H1 (cell line): ENCODE results near the gene NMRAL1. TPM values are rescaled to one million over a fixed set of nuclear protein-coding genes. Genes with fewer than 3 reads are reported as not detected.

ENCODE experiments used
- CTCF ChIA-PET: fragments of 300-600 bp; sonication (Branson Sonifier 250); formaldehyde crosslinking; loops from one replicate; lab custom pipeline; 2021; ENCODE audit not compliant: partially characterized antibody; lab: Charles Lee
- POLR2A ChIA-PET: fragments of 300-600 bp; sonication (Branson Sonifier 250); formaldehyde crosslinking; loops from one replicate; lab custom pipeline; 2021; ENCODE audit warnings: inconsistent platforms; ENCODE audit not compliant: partially characterized antibody; lab: Charles Lee
- DNase-seq, 2 experiments: peaks; one replicate each; pipeline versions ENCODE4 v3.0.0 to v3.0.0-alpha.2; 2010 to 2022; ENCODE audit warnings: low spot score in 2 of 2, low read depth in 1 of 2, mixed read lengths in 1 of 2
- FAIRE-seq: peaks from 2 replicates; lab custom pipeline; 2011; peaks lifted over from hg19 to GRCh38; lab: Jason Lieb, UNC
- H2AFZ ChIP-seq: 2 replicates; pipeline ENCODE4 v1.8.1; 2012; ENCODE audit warnings: low read length, inconsistent platforms
- H2AK5ac ChIP-seq: 2 replicates; pipeline ENCODE4 v1.6.1; 2013; ENCODE audit warnings: low read depth, low read length
- H2BK120ac ChIP-seq: replicated peaks from 2 replicates; pipeline ENCODE3; 2013; ENCODE audit warnings: low read depth, low read length, inconsistent platforms
- H2BK12ac ChIP-seq: 2 replicates; pipeline ENCODE4 v1.6.1; 2013; ENCODE audit warnings: low read depth, low read length
- H2BK15ac ChIP-seq: 2 replicates; pipeline ENCODE4 v1.6.1; 2013; ENCODE audit warnings: low read length
- H2BK20ac ChIP-seq: 2 replicates; pipeline ENCODE4 v1.6.1; 2013; ENCODE audit warnings: low read length
- H2BK5ac ChIP-seq: 2 replicates; pipeline ENCODE4 v1.6.1; 2013; ENCODE audit warnings: low read depth, low read length
- H3K14ac ChIP-seq: 2 replicates; pipeline ENCODE4 v1.6.1; 2013; ENCODE audit warnings: inconsistent platforms; ENCODE audit not compliant: insufficient read length
- H3K18ac ChIP-seq: 2 replicates; pipeline ENCODE4 v1.6.1; 2013; ENCODE audit warnings: low read length; ENCODE audit errors: extremely low read depth
- H3K23ac ChIP-seq: 2 replicates; pipeline ENCODE4 v1.6.1; 2013; ENCODE audit warnings: inconsistent platforms; ENCODE audit not compliant: insufficient read length
- H3K23me2 ChIP-seq: 2 replicates; pipeline ENCODE4 v1.6.1; 2013; ENCODE audit warnings: low read depth, low read length
- H3K27ac ChIP-seq: 2 replicates; pipeline ENCODE4 v1.6.1; 2011; ENCODE audit warnings: low read depth, low read length, inconsistent platforms
- H3K27me3 ChIP-seq, 4 experiments: replicated peaks in 1 of 4; 1 replicate in 1 of 4; 2 replicates in 3 of 4; pipeline versions ENCODE4 v1.6.1 to v1.8.1; 2011 to 2013; ENCODE audit warnings: low read length in 3 of 4, mild to moderate bottlenecking in 3 of 4, inconsistent platforms in 2 of 4, mixed read lengths in 2 of 4, moderate library complexity in 1 of 4; ENCODE audit not compliant: control insufficient read depth in 3 of 4, insufficient read depth in 3 of 4; ENCODE audit errors: extremely low read depth in 1 of 4
- H3K36me3 ChIP-seq, 4 experiments: 2 replicates each; pipeline versions ENCODE4 v1.6.1 to v1.8.1; 2011 to 2013; ENCODE audit warnings: mild to moderate bottlenecking in 4 of 4, low read length in 3 of 4, moderate library complexity in 2 of 4, control low read depth in 1 of 4, inconsistent platforms in 1 of 4; ENCODE audit not compliant: insufficient read depth in 4 of 4, control insufficient read depth in 2 of 4
- H3K4ac ChIP-seq: replicated peaks from 2 replicates; pipeline ENCODE3; 2013; ENCODE audit warnings: low read length, low read depth, mixed read lengths, inconsistent platforms; ENCODE audit not compliant: insufficient read length
- H3K4me1 ChIP-seq, 4 experiments: replicated peaks in 1 of 4; 1 replicate in 1 of 4; 2 replicates in 3 of 4; pipeline versions ENCODE4 v1.6.1 to v1.8.1; 2011 to 2013; ENCODE audit warnings: low read length in 3 of 4, inconsistent platforms in 2 of 4, mixed read lengths in 1 of 4; ENCODE audit not compliant: insufficient read depth in 4 of 4, control insufficient read depth in 3 of 4
- H3K4me2 ChIP-seq, 2 experiments: 2 replicates each; pipeline versions ENCODE4 v1.6.1 to v1.8.1; 2011 to 2013; ENCODE audit warnings: low read depth in 2 of 2, low read length in 2 of 2, control low read depth in 1 of 2, inconsistent platforms in 1 of 2, mild to moderate bottlenecking in 1 of 2; ENCODE audit not compliant: insufficient read depth in 1 of 2
- H3K4me3 ChIP-seq, 4 experiments: fragments of 200-600, 300-600 bp in 1 of 4; sonication (generic), shearing (Covaris generic), sonication (Bioruptor Twin) in 1 of 4; 2 replicates each; pipeline versions ENCODE4 v1.5.1 to v1.8.1; 2011 to 2016; ENCODE audit warnings: low read length in 4 of 4, low read depth in 3 of 4, control low read depth in 2 of 4, inconsistent platforms in 2 of 4, mild to moderate bottlenecking in 2 of 4, mixed read lengths in 1 of 4, moderate library complexity in 1 of 4; ENCODE audit not compliant: insufficient read depth in 2 of 4; ENCODE audit errors: extremely low read depth in 1 of 4
- H3K56ac ChIP-seq: replicated peaks from 2 replicates; pipeline ENCODE3; 2013; ENCODE audit warnings: low read depth, mild to moderate bottlenecking, mixed read lengths, low read length, inconsistent platforms; ENCODE audit not compliant: insufficient read length
- H3K79me1 ChIP-seq: 2 replicates; pipeline ENCODE4 v1.6.1; 2013; ENCODE audit warnings: low read depth, low read length, control low read depth
- H3K79me2 ChIP-seq, 2 experiments: 2 replicates each; pipeline versions ENCODE4 v1.6.1 to v1.8.1; 2012 to 2013; ENCODE audit warnings: low read length in 2 of 2, mild to moderate bottlenecking in 2 of 2, inconsistent platforms in 1 of 2; ENCODE audit not compliant: insufficient read depth in 2 of 2, control insufficient read depth in 1 of 2
- H3K9ac ChIP-seq, 4 experiments: replicated peaks in 1 of 4; 1 replicate in 1 of 4; 2 replicates in 3 of 4; pipeline versions ENCODE4 v1.6.1 to v1.8.1; 2011 to 2013; ENCODE audit warnings: low read depth in 3 of 4, low read length in 3 of 4, control low read depth in 2 of 4, mild to moderate bottlenecking in 2 of 4, moderate library complexity in 2 of 4, inconsistent platforms in 1 of 4; ENCODE audit errors: extremely low read depth in 1 of 4
- H3K9me3 ChIP-seq, 2 experiments: 2 replicates each; pipeline versions ENCODE4 v1.6.1 to v1.8.1; 2012 to 2013; ENCODE audit warnings: mild to moderate bottlenecking in 2 of 2, moderate library complexity in 2 of 2, control low read depth in 1 of 2, inconsistent platforms in 1 of 2, low read depth in 1 of 2, low read length in 1 of 2, mixed read lengths in 1 of 2; ENCODE audit not compliant: insufficient read depth in 2 of 2
- H4K20me1 ChIP-seq, 2 experiments: replicated peaks in 1 of 2; 2 replicates each; pipeline versions ENCODE3 to v1.8.1; 2011 to 2013; ENCODE audit warnings: inconsistent platforms in 2 of 2, low read length in 2 of 2, mild to moderate bottlenecking in 1 of 2; ENCODE audit not compliant: insufficient read depth in 2 of 2, control insufficient read depth in 1 of 2
- H4K5ac ChIP-seq: 2 replicates; pipeline ENCODE4 v1.6.1; 2013; ENCODE audit warnings: low read length, low read depth, mixed read lengths, inconsistent platforms; ENCODE audit not compliant: insufficient read length
- H4K8ac ChIP-seq: 2 replicates; pipeline ENCODE4 v1.8.0; 2013; ENCODE audit warnings: mild to moderate bottlenecking, moderate library complexity, low read length, inconsistent platforms; ENCODE audit not compliant: insufficient read depth; ENCODE audit errors: extremely low read depth
- H4K91ac ChIP-seq: replicated peaks from 2 replicates; pipeline ENCODE3; 2013; ENCODE audit warnings: low read length, mixed read lengths, inconsistent platforms; ENCODE audit not compliant: insufficient read length
- BCL11A ChIP-seq, 2 experiments: IDR thresholded peaks; one replicate each; pipeline ENCODE4 v1.6.1; 2011; ENCODE audit warnings: low read depth in 2 of 2, low read length in 2 of 2, mild to moderate bottlenecking in 2 of 2
- CEBPB ChIP-seq: IDR thresholded peaks from 2 replicates; pipeline ENCODE4 v1.6.1; 2012; ENCODE audit warnings: low read depth, low read length
- CHD1 ChIP-seq: IDR thresholded peaks from 2 replicates; pipeline ENCODE4 v1.6.1; 2012; ENCODE audit warnings: low read depth, low read length, improper control_type of control experiment
- EGR1 ChIP-seq: IDR thresholded peaks from 2 replicates; pipeline ENCODE4 v1.6.1; 2011; ENCODE audit warnings: low read depth, low read length, borderline replicate concordance
- EP300 ChIP-seq, 2 experiments: IDR thresholded peaks; 1 replicate in 1 of 2; 2 replicates in 1 of 2; pipeline ENCODE4 v1.6.1; 2011 to 2012; ENCODE audit warnings: low read depth in 2 of 2, low read length in 2 of 2, mild to moderate bottlenecking in 2 of 2, borderline replicate concordance in 1 of 2, inconsistent platforms in 1 of 2, moderate library complexity in 1 of 2
- NRF1 ChIP-seq: IDR thresholded peaks from 2 replicates; pipeline ENCODE4 v1.6.1; 2011; ENCODE audit warnings: mild to moderate bottlenecking, low read depth, low read length, improper control_type of control experiment
- POLR2AphosphoS5 ChIP-seq: IDR thresholded peaks from 2 replicates; pipeline ENCODE4 v1.6.1; 2011; ENCODE audit warnings: low read depth, low read length
- RBBP5 ChIP-seq: IDR thresholded peaks from 2 replicates; pipeline ENCODE4 v1.7.1; 2012; ENCODE audit warnings: low read depth, mild to moderate bottlenecking, inconsistent platforms, low read length, moderate library complexity, borderline replicate concordance
- TAF7 ChIP-seq: optimal IDR thresholded peaks from 2 replicates; pipeline ENCODE3; 2011; ENCODE audit warnings: low read depth, mild to moderate bottlenecking, inconsistent platforms, low read length, moderate library complexity, borderline replicate concordance
- TEAD4 ChIP-seq: IDR thresholded peaks from 2 replicates; pipeline ENCODE4 v1.6.1; 2012; ENCODE audit warnings: low read depth, low read length, inconsistent platforms, mixed read lengths
- YY1 ChIP-seq: IDR thresholded peaks from 2 replicates; pipeline ENCODE4 v1.6.1; 2011; ENCODE audit warnings: low read depth, mild to moderate bottlenecking, low read length
- ZNF274 ChIP-seq: IDR thresholded peaks from 2 replicates; pipeline ENCODE4 v1.7.0; 2012; ENCODE audit warnings: low read length, borderline replicate concordance; ENCODE audit errors: extremely low read depth
- WGBS, 2 experiments: shearing (Covaris generic) in 1 of 2; methylation state at CpG; one replicate each; pipeline versions ENCODE4 v1.1.6 to v1.1.7; 2013 to 2015; ENCODE audit warnings: low lambda C conversion rate in 2 of 2, mixed read lengths in 2 of 2, inconsistent platforms in 1 of 2, low coverage in 1 of 2, missing lambda C conversion rate in 1 of 2; ENCODE audit not compliant: insufficient replicate concordance in 2 of 2, insufficient coverage in 1 of 2, insufficient read length in 1 of 2; ENCODE audit errors: extremely low coverage in 1 of 2, missing lambda C conversion rate in 1 of 2; 5-methylcytosine and 5-hydroxymethylcytosine counted together
- polyA plus RNA-seq, 7 experiments: library from polyadenylated mRNA; depleted of rRNA in 3 of 7; stranded (reverse) in 5 of 7; unstranded in 2 of 7; fragments of >200 nt in 5 of 7; fragments of 200-250 nt in 2 of 7; gene quantifications; 1 replicate in 5 of 7; 2 replicates in 1 of 7; 4 replicates in 1 of 7; pipeline versions ENCODE4 v1.2.1 to v1.2.3, GENCODE V29; 2011 to 2013; ENCODE audit warnings: missing spikeins in 2 of 7, mixed read lengths in 2 of 7
- total RNA-seq: library from RNA; stranded (reverse); fragmentation: NEBNext Ultra II Directional; extraction: Animal tissue kit (Norgen Biotek cat#: 25700); gene quantifications from 2 replicates; pipeline ENCODE4 v1.2.1, GENCODE V29; 2021
- TF ChIP-seq, protein P1 (sequence below): IDR thresholded peaks from 2 replicates; pipeline ENCODE4 v1.6.1; 2012; ENCODE audit warnings: inconsistent platforms

NMRAL1 gene
- total and polyA plus RNA-seq, 2 of the 8 experiments (the other 6 are each of a cell fraction or from before 2014, with no cell fraction given), result 66.8 to 143 TPM

DNA sequence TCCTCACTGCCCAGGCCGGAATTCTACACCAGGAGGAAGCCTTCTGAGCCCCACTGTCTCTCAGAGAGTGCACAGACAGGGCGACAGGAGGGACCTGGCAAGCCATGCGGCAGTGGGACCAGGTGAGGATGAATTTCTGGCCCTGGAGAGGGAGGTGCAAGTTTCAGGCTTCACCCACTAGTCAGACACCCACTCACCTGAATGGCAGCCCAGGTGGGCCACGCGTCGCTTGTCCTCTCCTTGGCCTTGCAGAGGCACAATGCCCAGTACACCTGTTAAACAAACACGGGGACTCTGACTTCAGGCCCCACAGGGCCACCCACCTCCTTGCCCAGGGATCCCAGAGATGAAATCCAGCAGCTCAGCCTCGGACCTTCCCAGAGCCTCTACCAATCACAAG lies 62.3 kb downstream of the NMRAL1 start:
- Histone ChIP-seq H3K27ac (no peak overlapping the region), H3K9ac (no peak overlapping the region)
- TF ChIP-seq BCL11A (IDR thresholded peaks at IDR 0.05; ENCODE audit: low read depth in 2 of 2, low read length in 2 of 2) (no peak), RBBP5 (no peak), TEAD4 (no peak), EP300 (IDR thresholded peaks at IDR 0.05; ENCODE audit: borderline replicate concordance in 1 of 2, low read depth in 2 of 2, low read length in 2 of 2) (no peak), NRF1 (no peak), TAF7 (no peak), CEBPB (no peak), YY1 (no peak), CHD1 (no peak), POLR2AphosphoS5 (no peak), ZNF274 (no peak), EGR1 (no peak)
- TF ChIP-seq, protein P1, sequence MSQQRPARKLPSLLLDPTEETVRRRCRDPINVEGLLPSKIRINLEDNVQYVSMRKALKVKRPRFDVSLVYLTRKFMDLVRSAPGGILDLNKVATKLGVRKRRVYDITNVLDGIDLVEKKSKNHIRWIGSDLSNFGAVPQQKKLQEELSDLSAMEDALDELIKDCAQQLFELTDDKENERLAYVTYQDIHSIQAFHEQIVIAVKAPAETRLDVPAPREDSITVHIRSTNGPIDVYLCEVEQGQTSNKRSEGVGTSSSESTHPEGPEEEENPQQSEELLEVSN, result no peak

More for the DNA sequence above, 62.3 kb downstream of the NMRAL1 start:
- Histone ChIP-seq H3K4me3 (no peak overlapping the region), H2BK5ac (no peak overlapping the region), H3K18ac (no peak overlapping the region), H4K8ac (no peak overlapping the region; the same call in 1 of the 2 replicates), H3K4me2 (no peak overlapping the region), H4K20me1 (peaks cover 0 to 12% of the 10 kb centered on the region in 2 experiments), H3K4ac (no peak overlapping the region), H3K23ac (no peak overlapping the region), H4K91ac (no peak overlapping the region), H2BK12ac (no peak overlapping the region), H3K4me1 (peaks cover 2 to 11% (median 4%) of the 10 kb centered on the region in 4 experiments; a peak in 6 of 7 replicates), H3K23me2 (peaks cover 9% of the 10 kb centered on the region; the same call in 1 of the 2 replicates), H4K5ac (no peak overlapping the region), H2BK15ac (no peak overlapping the region), H2BK120ac (no peak overlapping the region), H3K79me1 (0 out of 2 replicates have a peak, but pooled peaks cover 3% of the 10 kb centered on the region), H3K27me3 (no peaks in the 10 kb centered on the region), H3K56ac (no peak overlapping the region), H3K36me3 (no peaks in the 10 kb centered on the region; a peak in 1 of 8 replicates), H2BK20ac (no peak overlapping the region), H2AK5ac (no peak overlapping the region), H3K79me2 (no peaks in the 10 kb centered on the region), H2AFZ (no peak overlapping the region), H3K9me3 (no peaks in the 10 kb centered on the region), H3K14ac (no peak overlapping the region)
- DNase-seq (no peak), FAIRE-seq (no peak)
- CTCF ChIA-PET, result interaction anchor here (0.8 to 17.2 kb wide), 7 partner anchors 9 to 158 kb away, joined by 3 to 659 read pairs (median 4); no protein-coding TSS in a partner anchor
- POLR2A ChIA-PET, result interaction anchor here (1.1 kb wide), 2 partner anchors 8 to 11 kb away, joined by 3 read pairs; no protein-coding TSS in a partner anchor
- WGBS, 2 experiments, result 94% methylated on average over 8 of the region's 8 CpGs; no CpG with 5 or more reads in 1 of the 2 experiments
